ENCODE data around the gene ZNF835.

Gene ZNF835

GRCh38 chr19:56670401-56670960 lies 1.1 kb downstream of the ZNF835 start:
- Histone ChIP-seq H3K27me3 (replicated peaks) (no peaks in the 10 kb centered on the region), H3K36me3 (replicated peaks) (no peaks in the 10 kb centered on the region), H3K4me3 (ENCODE audit: low read depth, low read length) (no peak overlapping the region), H3K27ac (no peak overlapping the region)
- no peak for DNase-seq
- in situ Hi-C loops (cut with HindIII; ENCODE audit: low pct_ligation_motif_present, low sequenced_read_pairs), result no loop called here
- TF ChIP-seq, protein P1, sequence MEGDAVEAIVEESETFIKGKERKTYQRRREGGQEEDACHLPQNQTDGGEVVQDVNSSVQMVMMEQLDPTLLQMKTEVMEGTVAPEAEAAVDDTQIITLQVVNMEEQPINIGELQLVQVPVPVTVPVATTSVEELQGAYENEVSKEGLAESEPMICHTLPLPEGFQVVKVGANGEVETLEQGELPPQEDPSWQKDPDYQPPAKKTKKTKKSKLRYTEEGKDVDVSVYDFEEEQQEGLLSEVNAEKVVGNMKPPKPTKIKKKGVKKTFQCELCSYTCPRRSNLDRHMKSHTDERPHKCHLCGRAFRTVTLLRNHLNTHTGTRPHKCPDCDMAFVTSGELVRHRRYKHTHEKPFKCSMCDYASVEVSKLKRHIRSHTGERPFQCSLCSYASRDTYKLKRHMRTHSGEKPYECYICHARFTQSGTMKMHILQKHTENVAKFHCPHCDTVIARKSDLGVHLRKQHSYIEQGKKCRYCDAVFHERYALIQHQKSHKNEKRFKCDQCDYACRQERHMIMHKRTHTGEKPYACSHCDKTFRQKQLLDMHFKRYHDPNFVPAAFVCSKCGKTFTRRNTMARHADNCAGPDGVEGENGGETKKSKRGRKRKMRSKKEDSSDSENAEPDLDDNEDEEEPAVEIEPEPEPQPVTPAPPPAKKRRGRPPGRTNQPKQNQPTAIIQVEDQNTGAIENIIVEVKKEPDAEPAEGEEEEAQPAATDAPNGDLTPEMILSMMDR (IDR thresholded peaks at IDR 0.05; ENCODE audit: low read depth, low read length, missing control alignments), result no peak

GRCh38 chr19:56668676-56669075 lies 2.9 kb downstream of the ZNF835 start:
- in situ Hi-C loops (cut with HindIII; ENCODE audit: low pct_ligation_motif_present, low sequenced_read_pairs), result no loop called here

DNA sequence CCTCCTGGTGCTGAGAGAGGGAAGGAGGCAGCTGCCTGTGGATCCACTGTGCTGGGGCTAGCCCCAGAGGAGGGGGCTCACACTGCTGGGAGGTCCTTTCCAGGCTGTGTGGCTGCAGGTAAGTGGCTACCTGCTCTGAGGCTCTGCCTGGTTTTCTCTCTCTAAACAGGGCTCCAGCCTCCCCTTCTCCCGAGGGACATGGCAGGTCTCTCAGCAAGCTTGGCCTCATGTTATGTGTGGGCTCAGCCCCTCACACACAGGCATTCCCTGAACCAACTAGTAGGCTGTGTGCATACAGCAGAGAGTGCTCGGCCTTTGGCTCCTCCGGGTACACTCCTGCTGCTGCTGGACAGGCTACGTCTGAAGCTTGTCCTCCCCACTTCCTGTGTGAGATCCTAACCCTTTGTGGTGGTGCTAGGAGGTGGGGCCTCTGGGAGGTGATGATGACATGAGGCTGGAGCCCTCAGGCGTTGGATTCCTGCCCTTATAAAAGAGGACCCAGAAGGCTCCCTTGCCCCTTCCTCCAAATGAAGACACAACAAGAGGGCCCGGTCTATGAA lies 4.2 kb downstream of the ZNF835 start:
- in situ Hi-C loops (cut with HindIII; ENCODE audit: low pct_ligation_motif_present, low sequenced_read_pairs), result no loop called here
- DNase-seq, result no peak
- no peak overlapping the region for H3K4me3 ChIP-seq (ENCODE audit: low read depth, low read length)
- TF ChIP-seq, protein P1 (IDR thresholded peaks at IDR 0.05; ENCODE audit: low read depth, low read length, missing control alignments), result no peak
- H3K27ac ChIP-seq, result no peak overlapping the region
- no peaks in the 10 kb centered on the region for H3K36me3 ChIP-seq (replicated peaks)
- no peaks in the 10 kb centered on the region for H3K27me3 ChIP-seq (replicated peaks)

More at GRCh38 chr19:56668676-56669075, 2.9 kb downstream of the ZNF835 start:
- Histone ChIP-seq H3K27me3 (replicated peaks) (no peaks in the 10 kb centered on the region), H3K36me3 (replicated peaks) (no peaks in the 10 kb centered on the region), H3K4me3 (ENCODE audit: low read depth, low read length) (no peak overlapping the region), H3K27ac (no peak overlapping the region)
- DNase-seq, result no peak
- TF ChIP-seq, protein P1 (IDR thresholded peaks at IDR 0.05; ENCODE audit: low read depth, low read length, missing control alignments), result no peak

- Histone ChIP-seq H3K27me3 (replicated peaks) (no peaks in the 10 kb centered on the region), H3K27ac (no peak overlapping the region), H3K36me3 (replicated peaks) (no peaks in the 10 kb centered on the region), H3K4me3 (ENCODE audit: low read depth, low read length) (no peak overlapping the region)
- in situ Hi-C loops (cut with HindIII; ENCODE audit: low pct_ligation_motif_present, low sequenced_read_pairs), result no loop called here
- TF ChIP-seq, protein P1 (IDR thresholded peaks at IDR 0.05; ENCODE audit: low read depth, low read length, missing control alignments), result no peak
- no peak for DNase-seq
Measured at GRCh38 chr19:56664511-56664910, 7.0 kb downstream of the ZNF835 start.

DNA sequence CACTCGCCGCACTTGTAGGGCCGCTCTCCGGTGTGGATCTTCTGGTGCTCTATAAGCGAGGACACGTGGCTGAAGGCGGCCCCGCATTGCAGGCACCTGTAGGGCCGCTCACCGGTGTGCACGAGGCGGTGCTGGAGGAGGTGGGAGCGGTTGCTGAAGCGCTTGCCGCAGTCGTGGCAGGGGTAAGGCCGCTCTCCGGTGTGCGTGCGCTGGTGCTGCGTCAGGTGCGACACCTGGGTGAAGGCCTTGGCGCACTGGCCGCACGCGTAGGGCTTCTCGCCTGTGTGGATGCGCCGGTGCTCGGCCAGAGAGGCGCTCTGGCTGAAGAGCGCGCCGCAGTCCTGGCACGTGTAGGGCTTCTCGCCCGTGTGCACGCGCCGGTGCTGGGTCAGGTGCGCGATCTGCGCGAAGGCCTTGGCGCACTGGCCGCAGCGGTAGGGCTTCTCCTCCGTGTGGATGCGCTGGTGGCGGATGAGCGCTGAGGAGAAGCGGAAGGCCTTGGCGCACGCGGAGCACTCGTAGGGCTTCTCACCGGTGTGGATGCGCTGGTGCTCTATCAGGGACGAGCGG lies 7.5 kb downstream of the ZNF835 start:
- in situ Hi-C loops (cut with HindIII; ENCODE audit: low pct_ligation_motif_present, low sequenced_read_pairs), result no loop called here
- Histone ChIP-seq H3K36me3 (replicated peaks) (no peaks in the 10 kb centered on the region), H3K27ac (no peak overlapping the region), H3K4me3 (ENCODE audit: low read depth, low read length) (no peak overlapping the region), H3K27me3 (replicated peaks) (no peaks in the 10 kb centered on the region)
- TF ChIP-seq, protein P1 (IDR thresholded peaks at IDR 0.05; ENCODE audit: low read depth, low read length, missing control alignments), result no peak
- DNase-seq, result no peak
